HG03060 (cell line): ENCODE results near the gene CARS1.
A peak's percentile ranks its signal among the peaks of the same experiment; 100 is the strongest.

Experiments
- ATAC-seq: cut with Tn5 transposase; IDR thresholded peaks from one replicate; pipeline ENCODE4 v1.9.1; 2021; ENCODE audit warnings: low read depth, moderate number of reproducible peaks; ENCODE audit not compliant: unreplicated experiment

CARS1 gene

DNA sequence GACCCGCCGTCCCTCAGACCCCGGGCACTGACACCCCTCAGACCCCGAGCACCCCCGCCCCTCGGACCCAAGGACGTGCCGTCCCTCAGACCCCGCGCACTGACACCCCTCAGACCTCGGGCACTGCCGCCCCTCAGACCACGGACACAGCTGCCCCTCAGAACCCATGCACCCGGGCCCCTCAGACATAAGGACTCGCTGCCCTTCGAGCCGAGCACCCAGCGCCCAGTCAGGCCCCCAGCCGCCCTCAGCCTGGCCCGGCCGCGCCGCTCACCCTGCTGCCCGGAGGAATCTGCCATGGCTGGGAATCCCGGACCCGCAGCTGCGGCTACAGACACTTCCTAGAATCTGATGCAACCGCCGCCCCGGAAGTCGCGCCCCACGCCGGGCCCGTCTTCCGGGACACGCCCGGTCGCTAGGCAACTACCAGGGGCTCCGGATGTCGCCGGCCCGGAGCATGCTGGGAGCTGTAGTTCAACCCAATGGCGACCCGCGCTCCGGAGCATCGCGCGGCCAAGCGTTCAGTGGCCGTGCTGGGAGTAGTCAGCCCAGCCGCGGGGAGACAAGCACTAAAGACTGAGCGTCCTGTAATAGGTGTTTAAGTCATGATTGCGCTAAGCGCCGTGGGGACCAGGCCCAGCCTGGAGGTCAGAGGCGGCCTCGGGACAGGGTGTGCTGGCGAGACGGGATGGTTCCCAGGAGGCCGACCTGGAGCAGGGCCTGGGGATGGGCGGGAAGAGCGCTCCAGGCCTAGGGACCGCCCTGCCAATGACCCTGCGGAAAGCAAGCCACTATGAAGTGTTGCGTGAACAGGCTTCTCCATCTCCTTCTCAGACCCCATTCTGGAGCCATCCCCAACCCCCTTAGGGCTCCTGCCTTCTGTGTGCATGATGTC, at the start of gene CARS1:
Gene CARS1 (minus strand): TSS at position 355 of the 895 bp plus-strand sequence. CDS start 56 bp downstream, at position 299.
- ATAC-seq = peak; percentile 84

DNA sequence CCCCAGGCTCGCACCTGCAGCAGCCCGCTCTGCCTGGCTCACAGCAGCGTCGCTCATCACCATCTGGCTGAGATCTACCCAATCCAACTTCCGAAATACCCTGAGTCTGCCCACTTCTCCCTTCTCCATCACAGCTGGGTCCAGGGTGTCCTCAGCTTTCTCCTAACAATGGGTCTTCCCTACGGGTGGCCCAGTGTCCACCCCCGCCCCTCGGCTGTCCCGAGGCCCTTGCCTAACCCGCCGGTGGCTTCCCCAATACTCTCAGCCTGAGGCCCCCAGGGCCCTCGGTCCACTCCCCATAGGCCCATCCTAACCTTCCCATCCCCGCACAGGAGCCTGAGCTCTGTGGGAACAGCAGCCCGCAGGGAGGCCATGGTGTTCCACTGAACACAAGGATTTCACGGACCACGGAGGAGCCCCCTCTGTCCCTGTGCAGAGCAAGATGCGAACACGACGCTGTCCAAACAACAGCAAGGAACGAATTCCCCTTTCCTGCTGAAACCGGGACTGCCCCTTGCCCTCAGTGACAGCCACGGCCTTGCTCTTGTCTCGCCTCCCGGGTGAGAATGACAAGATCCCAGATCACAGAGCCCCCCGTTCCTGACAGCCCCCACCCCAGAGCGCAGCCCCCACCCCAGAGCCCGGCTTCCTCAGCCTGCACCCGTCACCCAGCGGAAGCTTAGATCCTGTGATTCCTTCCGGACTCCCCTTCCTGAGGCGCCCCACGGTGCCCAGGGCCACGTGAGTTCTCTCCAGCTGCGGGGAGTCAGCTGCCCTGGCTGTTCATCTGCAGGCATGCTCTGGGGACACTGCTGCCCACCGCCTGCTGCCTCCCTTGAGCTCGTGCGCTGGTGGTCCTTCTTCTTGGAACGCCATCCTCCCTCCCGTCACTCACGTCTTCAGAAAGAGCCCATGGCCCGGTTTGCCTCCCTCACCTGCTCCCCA, 48.8 kb upstream of the CARS1 start:
- ATAC-seq = no peak

DNA sequence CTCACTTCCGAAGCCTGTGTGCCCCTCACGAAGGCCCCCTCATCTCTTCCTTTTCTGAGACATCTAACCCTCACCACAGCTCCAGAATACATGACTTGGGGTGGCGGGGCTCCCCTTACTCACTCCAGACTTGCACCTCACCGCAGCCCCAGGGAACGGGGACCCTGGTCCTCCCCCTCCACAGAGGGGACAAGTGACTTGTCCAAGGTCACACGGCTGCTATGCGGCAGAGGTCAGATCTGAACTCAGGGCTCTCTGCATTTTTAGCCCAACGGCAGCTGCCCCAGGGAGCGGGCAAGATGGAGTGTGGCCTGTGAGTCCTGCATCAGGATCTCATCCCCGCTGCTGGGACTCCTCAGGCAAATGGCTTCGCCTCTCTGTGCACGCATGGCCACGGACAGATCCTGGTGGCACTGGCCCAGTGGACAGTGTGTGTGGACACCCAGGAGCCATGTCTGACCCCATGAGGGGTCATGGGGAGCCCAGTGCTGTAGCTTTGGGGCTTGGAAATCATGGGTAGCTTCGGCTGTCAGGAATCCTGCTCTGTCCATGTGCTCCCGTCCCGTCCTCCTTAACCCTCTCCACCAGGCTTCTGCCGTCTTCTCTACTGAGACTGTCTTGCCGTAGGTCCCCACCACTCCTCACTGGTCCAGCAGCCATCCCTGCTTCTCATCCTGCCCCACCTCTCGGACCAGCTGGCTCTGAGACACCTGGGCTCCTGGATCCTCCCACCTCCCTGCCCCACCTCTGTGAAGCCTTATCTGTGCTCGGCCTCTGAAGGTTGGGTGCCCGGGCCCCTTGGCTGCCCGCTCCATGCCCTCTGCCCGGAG, 48.0 kb upstream of the CARS1 start:
- ATAC-seq = no peak

DNA sequence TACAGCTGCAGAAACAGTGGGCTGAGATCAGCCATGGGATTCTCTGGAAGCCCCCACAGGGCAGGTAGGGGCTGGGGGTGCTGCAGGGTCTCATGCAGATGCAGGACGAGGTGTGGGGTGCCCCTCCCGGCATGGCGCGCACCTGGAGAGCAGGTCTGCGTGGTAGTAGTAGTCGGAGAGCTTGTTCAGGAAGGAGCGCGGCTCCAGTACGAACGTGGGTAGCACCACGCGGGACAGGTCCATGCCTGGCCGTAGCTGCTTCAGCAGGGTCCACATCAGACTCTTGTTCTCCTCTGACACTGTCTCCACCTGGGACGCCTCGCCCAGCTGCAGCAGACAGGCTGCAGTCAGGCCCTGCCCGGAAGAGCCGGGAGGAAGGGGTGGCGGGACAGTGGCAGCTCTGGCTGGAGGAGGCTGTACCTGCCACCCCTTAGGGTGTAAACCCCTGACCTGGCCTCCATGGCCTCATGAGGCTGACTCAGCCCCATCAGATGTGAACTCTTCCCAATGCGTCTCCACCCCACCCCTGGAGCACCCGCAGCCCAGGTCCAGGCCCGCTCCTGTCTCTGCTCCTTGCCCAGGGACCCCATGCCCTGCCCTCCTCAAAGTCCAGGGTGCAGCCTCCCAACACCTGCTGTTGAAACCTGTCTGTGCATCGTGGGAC, 47.0 kb upstream of the CARS1 start:
- ATAC-seq = no peak

DNA sequence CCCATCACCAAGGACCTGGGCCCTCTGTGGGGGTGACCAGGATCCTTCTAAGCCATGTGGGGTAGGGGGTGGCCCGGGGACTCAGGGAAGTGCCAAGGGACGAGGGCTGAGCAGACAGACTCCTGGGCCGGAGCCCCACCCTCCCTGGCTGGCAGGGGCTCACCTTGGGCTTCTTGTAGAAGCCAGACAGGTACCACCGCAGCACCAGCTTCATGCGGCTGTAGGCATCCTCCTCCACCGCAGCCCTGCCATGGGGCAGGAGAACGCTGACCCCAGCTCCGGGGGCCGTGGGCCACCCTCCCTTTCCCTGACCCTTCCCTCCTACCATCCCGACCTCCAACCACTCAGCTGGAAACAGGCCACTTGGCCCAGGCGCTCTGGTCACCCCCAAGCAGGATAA, 45.9 kb upstream of the CARS1 start:
- ATAC-seq = no peak

DNA sequence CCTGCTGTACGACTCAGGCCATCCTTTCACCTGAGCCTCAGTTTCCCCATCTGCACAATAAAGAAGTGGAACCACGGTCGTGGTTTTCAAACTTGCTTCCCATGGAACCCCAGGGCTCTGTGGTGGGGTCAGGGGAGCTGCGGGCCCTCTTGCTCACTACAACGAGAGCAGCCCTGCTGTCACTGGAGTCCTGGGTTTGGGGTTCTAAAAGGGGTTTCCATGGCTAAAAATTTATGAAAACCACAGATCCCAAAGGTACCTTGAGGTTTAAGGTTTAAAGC, 45.4 kb upstream of the CARS1 start:
- ATAC-seq = no peak

DNA sequence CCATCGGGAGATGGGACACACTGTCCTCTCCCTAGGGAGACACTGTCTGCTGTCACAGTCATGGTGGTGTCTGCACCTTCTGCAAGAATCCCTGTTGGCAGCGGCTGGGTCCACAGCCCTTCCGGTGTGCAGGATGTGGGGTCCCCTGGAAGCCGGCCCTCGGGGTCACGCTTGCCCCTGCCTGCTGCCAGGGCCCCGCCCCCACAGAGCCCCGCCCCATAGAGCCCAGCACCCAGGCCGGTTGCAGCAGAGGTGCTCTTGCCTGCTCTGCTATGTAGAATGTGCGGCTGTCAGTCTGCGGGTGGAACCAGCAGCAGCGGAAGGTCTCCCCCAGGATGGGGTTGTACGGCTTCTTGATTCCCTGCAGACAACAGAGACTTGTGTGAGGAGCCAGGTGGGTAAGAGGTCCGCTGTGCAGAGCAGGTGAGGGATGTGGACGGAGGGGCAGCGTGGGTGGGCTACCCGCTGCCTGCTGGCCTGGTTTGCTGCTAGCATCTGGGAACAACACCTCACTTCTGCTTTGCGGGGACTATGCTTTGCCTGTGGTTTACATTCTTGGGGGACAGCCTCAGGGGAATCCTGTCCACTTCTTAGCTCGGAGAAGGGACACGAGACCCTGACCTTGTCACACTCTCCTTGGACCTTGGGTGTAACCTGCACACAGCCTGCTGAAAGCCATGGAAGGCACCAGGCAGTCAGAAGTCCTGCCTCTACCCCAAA, 44.9 kb upstream of the CARS1 start:
- ATAC-seq = no peak

DNA sequence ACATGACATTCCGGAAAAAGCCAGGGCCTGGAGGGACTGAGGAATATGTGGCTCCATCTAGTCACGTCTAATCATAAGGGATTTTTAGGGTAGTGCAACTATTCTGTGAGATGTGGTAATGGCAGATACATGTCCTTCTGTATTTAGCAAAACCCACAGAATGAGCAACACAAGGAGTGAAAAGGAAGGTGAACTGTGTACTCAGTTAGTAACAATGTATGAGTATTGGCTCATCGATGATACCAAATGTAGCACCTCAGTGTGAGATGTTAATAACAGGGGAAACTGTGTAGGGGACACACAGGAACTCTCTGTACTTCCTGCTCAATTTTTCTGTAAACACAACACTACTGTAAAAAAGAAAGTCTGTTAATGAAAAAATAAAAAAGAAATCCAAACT, 42.0 kb upstream of the CARS1 start:
- no peak for ATAC-seq

DNA sequence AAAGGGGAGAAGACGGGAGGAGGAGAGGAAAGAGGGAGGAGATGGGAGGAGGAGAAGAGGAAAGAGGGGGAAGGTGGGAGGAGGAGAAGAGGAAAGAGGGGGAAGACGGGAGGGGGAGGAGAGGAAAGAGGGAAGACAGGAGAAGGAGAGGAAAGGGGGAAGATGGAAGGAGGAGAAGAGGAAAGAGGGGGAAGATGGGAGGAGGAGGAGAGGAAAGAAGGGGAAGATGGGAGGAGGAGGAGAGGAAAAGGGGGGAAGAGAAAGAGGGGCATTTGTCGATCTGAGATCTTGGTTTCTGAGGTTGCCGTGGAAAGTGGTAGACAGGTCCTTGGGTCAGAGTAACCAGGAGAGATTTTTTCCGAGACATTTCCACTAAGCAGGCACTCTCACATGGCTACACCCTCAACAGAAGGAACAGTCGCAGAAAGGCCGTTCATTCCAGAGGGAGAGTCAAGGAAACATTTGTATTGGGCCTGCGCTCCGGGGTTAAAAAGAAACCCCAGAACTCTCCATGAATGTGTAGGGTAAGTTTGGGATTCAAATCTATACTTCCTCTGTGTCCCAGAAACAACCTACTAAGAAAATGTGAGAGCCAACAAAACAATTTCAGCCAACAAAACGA, 39.8 kb upstream of the CARS1 start:
- ATAC-seq = no peak

DNA sequence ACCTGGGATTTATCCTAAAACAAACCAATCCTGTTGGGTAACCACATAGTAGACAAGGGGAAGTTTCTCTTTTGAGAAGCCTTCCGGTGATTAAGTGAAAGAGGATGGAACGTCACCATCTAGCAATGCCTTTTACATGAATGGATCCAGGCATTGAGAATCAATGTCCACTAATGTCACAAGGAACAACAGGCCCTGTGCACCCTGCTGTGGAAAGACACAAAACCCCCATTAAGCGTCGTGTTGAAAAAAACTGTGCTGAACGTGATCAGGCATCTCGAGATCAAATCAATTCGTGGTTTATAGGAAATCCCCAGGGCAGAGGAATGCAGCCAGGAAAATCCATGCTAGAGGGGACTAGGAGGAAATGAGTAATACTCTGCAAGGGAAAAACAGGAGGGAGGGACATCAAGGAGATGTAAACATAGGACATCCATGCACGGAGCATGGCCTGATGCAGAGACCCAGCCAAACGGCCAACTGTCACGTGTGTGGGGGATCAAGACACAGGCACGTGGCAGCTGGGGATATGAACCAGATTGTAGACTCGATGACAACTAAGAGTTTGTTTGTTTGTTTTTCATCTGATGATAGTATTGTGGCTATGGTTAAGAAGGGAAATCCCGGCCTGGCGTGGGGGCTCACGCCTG, 38.6 kb upstream of the CARS1 start:
- no peak for ATAC-seq

DNA sequence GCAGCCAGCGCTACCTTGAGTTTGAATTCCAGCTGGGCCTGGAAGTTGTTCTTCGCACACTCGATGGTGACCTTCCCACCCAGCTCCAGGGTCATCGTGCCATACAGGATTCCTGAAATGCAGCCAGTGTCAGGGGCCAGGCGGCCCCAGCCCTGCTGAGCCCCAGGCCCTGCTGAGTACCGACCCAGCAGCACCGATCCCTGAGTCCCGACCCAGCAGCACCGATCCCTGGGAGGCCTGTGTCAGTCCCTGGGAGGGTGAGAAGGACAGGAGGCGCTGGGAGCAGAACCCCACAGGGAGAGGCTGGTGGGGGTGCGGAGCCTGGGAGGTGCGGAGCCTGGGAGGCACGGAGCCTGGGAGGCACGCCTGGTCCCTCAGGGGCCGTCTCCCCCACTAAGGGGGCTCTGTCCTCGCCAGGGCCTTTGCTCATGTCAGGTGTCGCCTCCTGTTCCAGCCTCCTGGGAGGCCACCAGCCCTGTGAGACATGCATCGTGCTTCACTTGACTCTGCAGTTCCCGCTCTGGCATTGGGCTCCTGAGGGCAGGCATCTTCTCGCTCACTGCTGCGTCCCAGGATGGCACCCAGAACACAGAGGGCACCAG, 37.1 kb upstream of the CARS1 start:
- no peak for ATAC-seq

DNA sequence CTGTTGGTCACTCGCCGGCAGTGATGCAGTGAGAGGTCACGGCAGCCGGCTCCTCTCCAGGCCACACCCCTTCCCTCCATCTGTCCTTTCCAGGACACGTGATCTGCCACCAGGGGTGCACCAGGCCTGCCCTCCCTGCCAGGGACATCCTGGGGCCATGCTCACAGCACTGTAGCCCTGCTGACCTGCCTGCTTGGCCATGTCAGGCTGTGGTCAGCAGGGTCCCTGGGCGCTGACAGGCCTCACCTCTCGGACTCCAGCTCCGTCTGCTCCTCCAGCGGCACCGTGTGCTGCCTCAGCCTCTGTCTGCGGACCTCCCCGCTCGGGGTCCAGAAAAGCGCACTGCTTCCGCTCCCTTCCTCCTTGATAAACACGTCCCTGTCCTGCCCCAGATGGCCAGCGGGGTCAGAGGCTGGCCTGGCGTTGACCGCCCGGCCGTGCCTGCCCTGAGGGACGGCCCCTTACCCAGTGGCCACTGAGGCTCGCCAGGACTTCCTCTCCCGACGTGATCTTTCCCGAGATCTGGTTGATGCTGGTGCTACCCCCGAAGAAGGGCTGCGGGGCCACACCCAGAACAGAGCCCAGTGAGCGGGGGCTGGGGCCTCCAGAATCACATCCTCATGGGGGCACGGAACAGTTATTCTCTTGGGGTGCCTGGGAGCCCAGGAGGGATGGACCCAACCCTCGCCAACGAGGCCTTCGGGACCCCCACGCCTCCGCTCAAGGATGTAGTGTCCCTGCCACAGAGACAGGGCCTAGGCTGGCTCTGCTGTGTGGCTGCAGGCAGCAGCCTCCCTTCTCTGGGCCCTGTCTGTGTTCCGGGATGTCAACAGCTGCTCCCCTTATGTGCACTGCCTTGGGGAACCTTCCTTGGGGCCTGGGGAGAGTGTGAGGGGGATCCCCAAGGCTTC, 36.3 kb upstream of the CARS1 start:
- no peak for ATAC-seq

DNA sequence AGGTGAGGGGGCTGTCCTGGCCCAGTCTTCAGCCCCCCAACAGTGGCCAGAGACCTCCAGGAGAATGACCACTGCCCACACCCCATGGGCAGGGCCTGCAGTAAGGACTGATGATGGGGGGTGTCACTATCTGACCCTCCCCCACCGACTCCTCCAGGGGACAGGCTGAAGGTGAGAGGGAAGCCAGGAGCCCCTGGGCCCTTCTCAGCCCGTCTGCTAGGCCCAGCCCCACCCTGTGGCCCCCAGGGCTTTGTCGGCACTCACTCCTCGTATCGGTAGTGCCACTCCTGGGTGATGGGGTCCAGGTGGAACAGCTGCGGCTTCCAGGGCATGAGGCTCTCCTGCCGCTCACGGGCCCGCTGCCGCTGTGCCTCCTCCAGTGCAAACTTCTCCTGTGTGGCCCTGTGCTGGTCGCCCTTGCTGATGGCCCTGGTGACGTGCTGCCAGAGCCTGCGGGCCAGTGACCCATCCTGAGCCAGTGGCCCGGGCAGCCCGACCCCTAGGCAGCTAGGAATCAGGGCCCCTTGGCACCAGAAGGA, 35.4 kb upstream of the CARS1 start:
- no peak for ATAC-seq

DNA sequence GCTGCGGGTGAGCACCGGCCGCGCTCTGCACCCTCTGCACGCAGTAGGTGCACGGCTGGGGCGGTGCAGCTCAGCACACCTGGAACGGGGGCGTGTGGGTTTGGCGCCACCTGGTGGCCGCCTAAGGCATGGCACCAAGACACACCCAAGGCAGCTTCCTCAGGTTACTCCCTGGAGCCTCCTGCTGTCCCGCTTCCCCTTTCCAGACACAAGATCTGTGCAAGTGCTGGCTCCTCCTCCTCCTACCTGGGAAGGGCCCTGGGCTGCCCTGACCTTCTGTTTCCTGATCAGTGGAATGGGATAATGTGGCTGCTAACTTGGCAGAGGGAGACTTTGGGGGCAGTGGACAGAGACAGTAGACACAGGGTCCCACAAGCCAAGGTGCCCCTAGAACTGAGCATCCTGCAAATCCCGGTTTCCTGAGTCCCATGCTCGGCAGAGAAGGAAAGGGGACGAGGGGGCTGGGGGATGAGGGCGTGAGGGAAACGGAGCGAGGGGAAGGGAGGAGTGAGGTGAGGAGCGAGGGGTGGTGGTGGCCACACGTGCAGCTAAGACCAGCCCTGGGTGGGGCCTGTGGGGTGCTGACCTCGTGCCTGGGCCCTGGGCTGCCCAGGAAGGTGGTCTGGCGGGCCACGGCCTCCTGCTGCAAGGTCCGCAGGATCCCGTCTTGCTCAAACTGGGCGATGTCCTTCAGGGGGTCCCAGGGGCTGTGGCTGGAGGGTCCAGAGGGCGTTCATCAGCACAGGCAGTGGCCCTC, 34.8 kb upstream of the CARS1 start:
- no peak for ATAC-seq

DNA sequence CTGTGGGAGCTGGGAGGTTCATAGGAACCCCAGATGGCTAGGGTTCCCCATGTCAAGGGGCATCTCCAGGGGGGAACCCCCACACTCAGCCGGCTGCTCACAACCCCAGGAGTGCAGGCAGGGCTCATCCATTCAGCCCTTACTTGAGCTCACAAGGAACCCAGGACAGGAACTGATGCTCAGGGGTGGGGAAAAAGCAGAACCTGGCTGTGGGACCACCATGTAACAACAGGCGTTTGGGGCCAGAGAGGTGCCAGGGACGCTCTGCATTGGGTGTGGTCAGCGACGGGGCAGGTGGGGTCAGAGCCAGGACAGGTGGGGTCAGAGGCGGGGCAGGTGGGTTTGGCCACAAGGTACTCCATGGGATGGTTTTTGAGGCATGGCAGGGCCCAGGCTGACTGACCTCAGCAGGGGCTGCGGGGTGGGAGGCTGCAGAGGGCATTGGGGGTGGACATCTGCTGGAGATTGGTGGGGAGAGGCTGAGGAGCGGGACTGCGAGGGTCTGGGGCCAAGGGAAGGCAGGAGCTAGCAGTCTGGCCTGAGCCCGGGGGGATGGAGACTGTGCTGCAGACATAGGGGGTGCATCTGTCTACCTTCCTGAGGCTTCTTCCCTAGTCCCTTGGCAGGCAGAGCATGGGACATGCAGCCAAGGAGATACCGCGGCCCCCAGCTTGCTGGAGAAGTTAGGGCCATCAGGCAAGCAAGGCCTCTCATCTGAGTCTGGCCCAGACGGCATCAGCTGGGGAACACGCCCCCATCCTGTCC, 34.0 kb upstream of the CARS1 start:
- ATAC-seq = no peak
